Measurements from ENCODE around the gene STAU1. TPM values are rescaled to one million over a fixed set of nuclear protein-coding genes. Genes with fewer than 3 reads are reported as not detected.

STAU1 gene
- total and polyA plus RNA-seq, 2 of the 13 experiments (the other 11 are each of a cell fraction or from before 2014, with no cell fraction given): 119 to 133 TPM

DNA sequence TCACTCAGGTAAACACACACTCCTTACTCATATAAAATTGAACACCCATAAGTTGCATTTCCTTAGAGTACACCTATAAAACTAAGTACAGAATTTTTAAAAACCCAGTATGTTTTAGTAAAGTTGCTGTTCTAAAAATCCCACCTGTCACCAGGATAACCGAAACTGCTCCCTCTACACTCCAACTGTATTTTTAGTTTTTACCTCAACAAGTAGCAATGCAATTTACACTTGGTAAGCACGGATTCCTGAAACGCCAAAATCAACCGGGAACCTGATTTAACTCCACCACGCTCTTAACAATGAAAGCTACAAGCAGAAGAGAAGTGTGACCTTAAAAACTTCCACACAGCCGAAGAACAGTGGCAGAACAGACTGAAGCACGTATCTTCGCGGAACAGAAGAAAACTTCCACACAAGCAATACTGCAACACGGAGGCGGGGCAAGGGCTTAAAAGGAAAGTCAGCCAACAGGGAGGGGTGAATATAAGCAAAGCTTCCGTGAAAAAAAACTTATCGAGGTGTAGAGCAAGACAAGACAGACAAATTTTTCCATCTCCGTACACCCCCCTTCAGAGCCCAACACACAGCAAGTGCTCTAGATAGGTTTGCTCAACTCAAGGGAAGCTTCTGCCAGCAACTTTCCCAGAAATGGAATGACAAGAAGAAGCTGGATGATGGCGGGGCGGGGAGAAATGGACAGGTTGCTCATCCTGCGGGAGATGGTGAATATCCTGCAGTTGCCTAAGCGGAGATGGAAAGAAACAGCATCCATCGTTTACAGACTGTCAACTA, 1.4 kb downstream of the STAU1 start (continued):
- TF ChIP-seq, protein P1, sequence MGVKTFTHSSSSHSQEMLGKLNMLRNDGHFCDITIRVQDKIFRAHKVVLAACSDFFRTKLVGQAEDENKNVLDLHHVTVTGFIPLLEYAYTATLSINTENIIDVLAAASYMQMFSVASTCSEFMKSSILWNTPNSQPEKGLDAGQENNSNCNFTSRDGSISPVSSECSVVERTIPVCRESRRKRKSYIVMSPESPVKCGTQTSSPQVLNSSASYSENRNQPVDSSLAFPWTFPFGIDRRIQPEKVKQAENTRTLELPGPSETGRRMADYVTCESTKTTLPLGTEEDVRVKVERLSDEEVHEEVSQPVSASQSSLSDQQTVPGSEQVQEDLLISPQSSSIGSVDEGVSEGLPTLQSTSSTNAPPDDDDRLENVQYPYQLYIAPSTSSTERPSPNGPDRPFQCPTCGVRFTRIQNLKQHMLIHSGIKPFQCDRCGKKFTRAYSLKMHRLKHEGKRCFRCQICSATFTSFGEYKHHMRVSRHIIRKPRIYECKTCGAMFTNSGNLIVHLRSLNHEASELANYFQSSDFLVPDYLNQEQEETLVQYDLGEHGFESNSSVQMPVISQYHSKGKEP (CRISPR knock-in tag; IDR thresholded peaks at IDR 0.05): no peak
- TF ChIP-seq SATB2 (CRISPR knock-in tag; IDR thresholded peaks at IDR 0.05): no peak
- TF ChIP-seq CENPX (CRISPR knock-in tag; IDR thresholded peaks at IDR 0.05): no peak
- TF ChIP-seq AGO1 (IDR thresholded peaks at IDR 0.05; ENCODE audit: low read depth, low read length, poor library complexity, severe bottlenecking): no peak
- TF ChIP-seq ARID3A (IDR thresholded peaks at IDR 0.05; ENCODE audit: low read depth, low read length): no peak
- no peak for TF ChIP-seq CAMTA2 (CRISPR knock-in tag; IDR thresholded peaks at IDR 0.05; ENCODE audit: borderline replicate concordance)
- TF ChIP-seq EEA1 (CRISPR knock-in tag; IDR thresholded peaks at IDR 0.05; ENCODE audit: borderline replicate concordance): no peak
- no peak for TF ChIP-seq CEBPG (CRISPR knock-in tag; IDR thresholded peaks at IDR 0.05)
- no peak for TF ChIP-seq NFYC (CRISPR knock-in tag; IDR thresholded peaks at IDR 0.05)
- no peak for TF ChIP-seq E2F1 (CRISPR knock-in tag; IDR thresholded peaks at IDR 0.05)
- TF ChIP-seq ARHGAP35 (CRISPR knock-in tag; IDR thresholded peaks at IDR 0.05; ENCODE audit: borderline replicate concordance): no peak
- TF ChIP-seq DMTF1 (CRISPR knock-in tag; IDR thresholded peaks at IDR 0.05): no peak
- no peak for TF ChIP-seq FOXO1 (CRISPR knock-in tag; IDR thresholded peaks at IDR 0.05)
- TF ChIP-seq SKIL (CRISPR knock-in tag; IDR thresholded peaks at IDR 0.05; ENCODE audit: borderline replicate concordance): no peak
- peak; percentile 90 for TF ChIP-seq AFF4 (CRISPR knock-in tag; IDR thresholded peaks at IDR 0.05)
